Neural progenitor cell (in vitro differentiated cells): Measurements from ENCODE around the gene BBS12. TPM values are rescaled to one million over a fixed set of nuclear protein-coding genes. Genes with fewer than 3 reads are reported as not detected.
A peak's percentile ranks its signal among the peaks of the same experiment; 100 is the strongest.

Source experiments
- DNase-seq: peaks from one replicate; pipeline ENCODE4 v3.0.0-alpha.2; 2016; ENCODE audit warnings: low spot score
- H2AFZ ChIP-seq: fragments of 200-600 bp; sonication (generic); replicated peaks from 2 replicates; pipeline ENCODE4 v1.6.1; 2016; ENCODE audit warnings: antibody characterized with exemption
- H3F3A ChIP-seq: fragments of 200-600 bp; sonication (generic); 2 replicates; pipeline ENCODE4 v1.6.1; 2016; ENCODE audit warnings: antibody characterized with exemption, low read depth
- H3K27ac ChIP-seq: fragments of 200-600 bp; sonication (generic); 2 replicates; pipeline ENCODE4 v1.5.1; 2016; ENCODE audit warnings: mild to moderate bottlenecking
- H3K27me3 ChIP-seq: fragments of 200-600 bp; sonication (generic); 2 replicates; pipeline ENCODE4 v1.6.1; 2016; ENCODE audit warnings: mild to moderate bottlenecking, moderate library complexity
- H3K36me3 ChIP-seq: fragments of 200-600 bp; sonication (generic); 2 replicates; pipeline ENCODE4 v1.5.1; 2016
- H3K4me1 ChIP-seq: fragments of 200-600 bp; sonication (generic); 2 replicates; pipeline ENCODE4 v1.6.1; 2016; ENCODE audit warnings: mixed run types
- H3K4me2 ChIP-seq: fragments of 200-600 bp; sonication (generic); 2 replicates; pipeline ENCODE4 v1.6.1; 2016
- H3K4me3 ChIP-seq: fragments of 200-600 bp; sonication (generic); 2 replicates; pipeline ENCODE4 v1.5.1; 2016
- H3K79me2 ChIP-seq: fragments of 200-600 bp; sonication (generic); 2 replicates; pipeline ENCODE4 v1.6.1; 2016; ENCODE audit warnings: low read depth
- H3K9ac ChIP-seq: fragments of 200-600 bp; sonication (generic); 2 replicates; pipeline ENCODE4 v1.6.1; 2016
- H3K9me3 ChIP-seq: fragments of 200-600 bp; sonication (generic); 2 replicates; pipeline ENCODE4 v1.5.1; 2016; ENCODE audit warnings: low read depth
- H4K20me1 ChIP-seq: fragments of 200-600 bp; sonication (generic); 2 replicates; pipeline ENCODE4 v1.6.1; 2016; ENCODE audit warnings: low read depth
- H3K27ac Mint-ChIP-seq: 3 replicates; pipeline ENCODE4 v1.8.0; 2021; ENCODE audit warnings: mixed read lengths
- H3K27me3 Mint-ChIP-seq: 2 replicates; pipeline ENCODE4 v1.8.0; 2022; ENCODE audit warnings: low read depth, mild to moderate bottlenecking, inconsistent platforms, moderate library complexity, mixed read lengths; ENCODE audit not compliant: insufficient read depth
- H3K36me3 Mint-ChIP-seq: 3 replicates; pipeline ENCODE4 v1.8.0; 2021; ENCODE audit warnings: mixed read lengths
- H3K4me1 Mint-ChIP-seq: 3 replicates; pipeline ENCODE4 v1.8.0; 2021; ENCODE audit warnings: mixed read lengths
- H3K4me3 Mint-ChIP-seq: 3 replicates; pipeline ENCODE4 v1.8.0; 2021; ENCODE audit warnings: mild to moderate bottlenecking, moderate library complexity, mixed read lengths
- H3K9me3 Mint-ChIP-seq: 3 replicates; pipeline ENCODE4 v1.8.0; 2020; ENCODE audit warnings: mixed read lengths
- EZH2 ChIP-seq: fragments of 200-600 bp; sonication (generic); IDR thresholded peaks from 2 replicates; pipeline ENCODE4 v1.6.1; 2017; ENCODE audit warnings: antibody characterized with exemption, mild to moderate bottlenecking, moderate library complexity
- EZH2phosphoT487 ChIP-seq: fragments of 200-600 bp; sonication (generic); IDR thresholded peaks from 2 replicates; pipeline ENCODE4 v1.6.1; 2017; ENCODE audit warnings: antibody characterized with exemption
- total RNA-seq: library from RNA; depleted of rRNA; stranded (reverse); fragments of >200 nt; gene quantifications from 2 replicates; pipeline ENCODE4 v1.2.3, GENCODE V29; 2015; ENCODE audit warnings: low replicate concordance
- TF ChIP-seq, protein P1 (sequence below): fragments of 200-600 bp; sonication (generic); IDR thresholded peaks from 2 replicates; pipeline ENCODE4 v1.5.1; 2017; ENCODE audit warnings: antibody characterized with exemption, mild to moderate bottlenecking

BBS12 gene
- total RNA-seq, 1 donor from 2014 or later, result 7.7 TPM

DNA sequence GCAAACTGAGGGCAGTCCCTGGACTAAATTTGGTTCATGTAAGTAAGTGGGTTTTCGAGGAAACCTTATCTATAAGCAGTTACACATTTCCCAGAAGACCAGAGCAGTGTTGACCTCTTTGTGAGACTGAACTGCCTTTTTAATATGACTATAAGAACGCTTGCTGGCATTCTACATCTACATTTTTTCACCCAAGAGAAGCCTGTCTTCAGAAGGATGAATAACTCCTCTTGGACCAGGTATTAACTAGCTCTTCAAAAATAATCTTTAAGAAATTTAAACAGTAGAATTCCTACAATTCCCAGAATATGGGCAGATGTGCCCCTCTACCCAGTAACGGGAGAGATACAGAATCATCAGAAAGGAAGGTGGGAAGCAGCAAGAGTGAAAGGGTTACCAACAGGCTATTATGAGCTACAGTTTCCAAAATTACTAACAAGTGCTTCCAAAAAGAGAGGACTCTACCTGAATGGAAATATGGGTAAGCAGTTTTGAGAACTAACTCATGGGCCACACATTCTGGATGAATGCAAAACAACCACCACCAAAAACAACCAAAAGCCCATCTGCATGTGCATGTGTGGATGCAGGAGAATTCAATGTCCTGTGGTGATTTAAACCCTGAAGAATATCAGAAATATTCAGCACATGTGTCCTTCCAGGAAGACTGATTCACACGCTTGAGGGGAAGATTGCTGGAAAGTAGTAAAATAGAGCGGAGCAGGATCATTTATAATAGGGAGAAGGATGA lies 17.4 kb downstream of the BBS12 start:
- Mint-ChIP-seq H3K27me3 (peaks cover 5% of the 10 kb centered on the region), H3K36me3 (no peaks in the 10 kb centered on the region), H3K4me3 (no peak overlapping the region), H3K4me1 (no peaks in the 10 kb centered on the region), H3K27ac (no peak overlapping the region), H3K9me3 (peaks cover 4% of the 10 kb centered on the region)
- H3K4me3 ChIP-seq, result no peak overlapping the region
- no peaks in the 10 kb centered on the region for H3K27me3 ChIP-seq
- H2AFZ ChIP-seq, result no peak overlapping the region
- H3F3A ChIP-seq, result no peaks in the 10 kb centered on the region
- H3K9ac ChIP-seq, result no peak overlapping the region
- no peak overlapping the region for H3K4me2 ChIP-seq
- no peaks in the 10 kb centered on the region for H3K36me3 ChIP-seq
- H3K4me1 ChIP-seq, result no peaks in the 10 kb centered on the region
- no peaks in the 10 kb centered on the region for H4K20me1 ChIP-seq
- TF ChIP-seq EZH2phosphoT487, result no peak
- no peak for TF ChIP-seq EZH2
- TF ChIP-seq, protein P1, sequence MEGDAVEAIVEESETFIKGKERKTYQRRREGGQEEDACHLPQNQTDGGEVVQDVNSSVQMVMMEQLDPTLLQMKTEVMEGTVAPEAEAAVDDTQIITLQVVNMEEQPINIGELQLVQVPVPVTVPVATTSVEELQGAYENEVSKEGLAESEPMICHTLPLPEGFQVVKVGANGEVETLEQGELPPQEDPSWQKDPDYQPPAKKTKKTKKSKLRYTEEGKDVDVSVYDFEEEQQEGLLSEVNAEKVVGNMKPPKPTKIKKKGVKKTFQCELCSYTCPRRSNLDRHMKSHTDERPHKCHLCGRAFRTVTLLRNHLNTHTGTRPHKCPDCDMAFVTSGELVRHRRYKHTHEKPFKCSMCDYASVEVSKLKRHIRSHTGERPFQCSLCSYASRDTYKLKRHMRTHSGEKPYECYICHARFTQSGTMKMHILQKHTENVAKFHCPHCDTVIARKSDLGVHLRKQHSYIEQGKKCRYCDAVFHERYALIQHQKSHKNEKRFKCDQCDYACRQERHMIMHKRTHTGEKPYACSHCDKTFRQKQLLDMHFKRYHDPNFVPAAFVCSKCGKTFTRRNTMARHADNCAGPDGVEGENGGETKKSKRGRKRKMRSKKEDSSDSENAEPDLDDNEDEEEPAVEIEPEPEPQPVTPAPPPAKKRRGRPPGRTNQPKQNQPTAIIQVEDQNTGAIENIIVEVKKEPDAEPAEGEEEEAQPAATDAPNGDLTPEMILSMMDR, result no peak
- no peak overlapping the region for H3K27ac ChIP-seq
- DNase-seq, result no peak
- H3K9me3 ChIP-seq, result no peaks in the 10 kb centered on the region
- H3K79me2 ChIP-seq, result no peaks in the 10 kb centered on the region

DNA sequence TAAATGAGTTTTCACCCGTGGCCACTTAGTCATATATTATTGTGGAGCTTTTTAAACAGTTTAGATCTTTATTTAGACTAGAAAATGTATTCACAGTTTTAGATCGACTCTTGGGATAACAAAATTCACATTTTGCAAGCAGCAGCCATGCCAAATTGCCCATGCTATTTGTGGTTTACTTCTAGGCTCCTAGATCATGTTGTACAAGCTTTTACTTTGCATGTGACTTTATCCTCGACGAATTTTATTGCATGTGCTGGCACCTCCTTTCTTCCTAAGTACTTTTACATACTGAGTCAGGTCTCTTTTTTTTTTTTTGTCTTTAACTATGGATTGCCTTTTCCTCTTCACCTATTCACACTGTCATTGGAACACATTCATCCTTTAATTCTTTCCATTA lies 23.2 kb downstream of the BBS12 start:
- TF ChIP-seq, protein P1, result no peak
- no peak for TF ChIP-seq EZH2
- no peak for TF ChIP-seq EZH2phosphoT487
- Histone ChIP-seq H3K4me2 (no peak overlapping the region), H3F3A (no peaks in the 10 kb centered on the region), H3K4me3 (no peak overlapping the region), H2AFZ (no peak overlapping the region), H3K27ac (no peak overlapping the region), H3K27me3 (no peaks in the 10 kb centered on the region), H3K4me1 (peaks cover 9% of the 10 kb centered on the region), H3K36me3 (no peaks in the 10 kb centered on the region), H3K9me3 (no peaks in the 10 kb centered on the region), H3K79me2 (no peaks in the 10 kb centered on the region), H4K20me1 (no peaks in the 10 kb centered on the region), H3K9ac (no peak overlapping the region)
- peaks cover 5% of the 10 kb centered on the region for H3K4me1 Mint-ChIP-seq
- peaks cover 2% of the 10 kb centered on the region for H3K9me3 Mint-ChIP-seq
- no peak for DNase-seq
- no peak overlapping the region for H3K27ac Mint-ChIP-seq
- H3K27me3 Mint-ChIP-seq, result peaks cover 3% of the 10 kb centered on the region
- H3K4me3 Mint-ChIP-seq, result no peak overlapping the region
- H3K36me3 Mint-ChIP-seq, result no peaks in the 10 kb centered on the region

DNA sequence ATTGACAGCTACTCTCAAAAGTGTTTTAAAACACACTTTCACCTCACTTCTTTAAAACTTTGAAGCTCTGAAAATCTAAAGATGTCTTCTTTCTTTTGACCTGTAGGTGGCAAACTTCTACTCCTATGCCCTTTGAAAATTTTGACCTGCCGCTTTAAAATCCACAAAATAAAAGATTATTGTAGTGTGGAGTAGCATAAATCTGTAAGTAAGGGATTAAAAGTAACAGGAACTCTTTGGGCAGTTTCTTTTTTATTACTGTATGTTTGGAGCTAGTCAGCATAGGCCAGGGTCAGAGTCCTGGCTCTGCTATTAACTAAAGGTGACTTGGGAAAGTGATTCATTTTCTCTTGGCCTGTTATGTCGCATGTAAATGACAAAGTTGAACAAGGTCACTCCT lies 25.5 kb downstream of the BBS12 start:
- Histone ChIP-seq H3K4me1 (peaks cover 19% of the 10 kb centered on the region), H2AFZ (peak overlapping the region; percentile 77), H3K36me3 (no peaks in the 10 kb centered on the region), H3F3A (peaks cover 8% of the 10 kb centered on the region), H4K20me1 (no peaks in the 10 kb centered on the region), H3K27ac (no peak overlapping the region), H3K9me3 (no peaks in the 10 kb centered on the region), H3K27me3 (no peaks in the 10 kb centered on the region), H3K4me3 (no peak overlapping the region), H3K4me2 (no peak overlapping the region), H3K9ac (no peak overlapping the region), H3K79me2 (no peaks in the 10 kb centered on the region)
- no peak overlapping the region for H3K4me3 Mint-ChIP-seq
- H3K27ac Mint-ChIP-seq, result no peak overlapping the region
- no peak for TF ChIP-seq EZH2phosphoT487
- TF ChIP-seq, protein P1, result peak; percentile 83
- H3K4me1 Mint-ChIP-seq, result peaks cover 8% of the 10 kb centered on the region
- peaks cover 3% of the 10 kb centered on the region for H3K27me3 Mint-ChIP-seq
- H3K9me3 Mint-ChIP-seq, result no peaks in the 10 kb centered on the region
- H3K36me3 Mint-ChIP-seq, result no peaks in the 10 kb centered on the region
- DNase-seq, result peak; percentile 30
